Keratinocyte (primary cell): ENCODE measurements around the gene DKK3.

Experiments
- EZH2 ChIP-seq: IDR thresholded peaks from one replicate; pipeline ENCODE4 v1.6.1; 2012; ENCODE audit warnings: inconsistent platforms, mild to moderate bottlenecking, low read length, moderate library complexity
- TF ChIP-seq, protein P1 (sequence below), 3 experiments: IDR thresholded peaks in 1 of 3; conservative IDR thresholded peaks in 1 of 3; optimal IDR thresholded peaks in 1 of 3; 2 replicates in 2 of 3; 3 replicates in 1 of 3; pipeline versions ENCODE3 to v1.5.1; 2011; ENCODE audit warnings: low read length in 3 of 3, mild to moderate bottlenecking in 3 of 3, moderate library complexity in 2 of 3, control low read depth in 1 of 3, inconsistent platforms in 1 of 3; ENCODE audit not compliant: insufficient read depth in 2 of 3; ENCODE audit errors: extremely low read depth in 1 of 3

GRCh38 chr11:11965192-11965591 is 43.2 kb downstream of the DKK3 start:
- TF ChIP-seq, protein P1, sequence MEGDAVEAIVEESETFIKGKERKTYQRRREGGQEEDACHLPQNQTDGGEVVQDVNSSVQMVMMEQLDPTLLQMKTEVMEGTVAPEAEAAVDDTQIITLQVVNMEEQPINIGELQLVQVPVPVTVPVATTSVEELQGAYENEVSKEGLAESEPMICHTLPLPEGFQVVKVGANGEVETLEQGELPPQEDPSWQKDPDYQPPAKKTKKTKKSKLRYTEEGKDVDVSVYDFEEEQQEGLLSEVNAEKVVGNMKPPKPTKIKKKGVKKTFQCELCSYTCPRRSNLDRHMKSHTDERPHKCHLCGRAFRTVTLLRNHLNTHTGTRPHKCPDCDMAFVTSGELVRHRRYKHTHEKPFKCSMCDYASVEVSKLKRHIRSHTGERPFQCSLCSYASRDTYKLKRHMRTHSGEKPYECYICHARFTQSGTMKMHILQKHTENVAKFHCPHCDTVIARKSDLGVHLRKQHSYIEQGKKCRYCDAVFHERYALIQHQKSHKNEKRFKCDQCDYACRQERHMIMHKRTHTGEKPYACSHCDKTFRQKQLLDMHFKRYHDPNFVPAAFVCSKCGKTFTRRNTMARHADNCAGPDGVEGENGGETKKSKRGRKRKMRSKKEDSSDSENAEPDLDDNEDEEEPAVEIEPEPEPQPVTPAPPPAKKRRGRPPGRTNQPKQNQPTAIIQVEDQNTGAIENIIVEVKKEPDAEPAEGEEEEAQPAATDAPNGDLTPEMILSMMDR (optimal IDR thresholded peaks at IDR 0.05 in 1 of 3, IDR thresholded peaks at IDR 0.05 in 1 of 3, conservative IDR thresholded peaks at IDR 0.05 in 1 of 3; ENCODE audit: extremely low read depth in 1 of 3, insufficient read depth in 2 of 3, low read length in 3 of 3) = no peak
- no peak for TF ChIP-seq EZH2
